ENCODE results near the gene PCDHB9. TPM values are rescaled to one million over a fixed set of nuclear protein-coding genes. Genes with fewer than 3 reads are reported as not detected.

Gene PCDHB9
- total and polyA plus RNA-seq, 2 of the 8 experiments (the other 6 are each of a cell fraction or from before 2014, with no cell fraction given), result 0.68 to 1.6 TPM

DNA sequence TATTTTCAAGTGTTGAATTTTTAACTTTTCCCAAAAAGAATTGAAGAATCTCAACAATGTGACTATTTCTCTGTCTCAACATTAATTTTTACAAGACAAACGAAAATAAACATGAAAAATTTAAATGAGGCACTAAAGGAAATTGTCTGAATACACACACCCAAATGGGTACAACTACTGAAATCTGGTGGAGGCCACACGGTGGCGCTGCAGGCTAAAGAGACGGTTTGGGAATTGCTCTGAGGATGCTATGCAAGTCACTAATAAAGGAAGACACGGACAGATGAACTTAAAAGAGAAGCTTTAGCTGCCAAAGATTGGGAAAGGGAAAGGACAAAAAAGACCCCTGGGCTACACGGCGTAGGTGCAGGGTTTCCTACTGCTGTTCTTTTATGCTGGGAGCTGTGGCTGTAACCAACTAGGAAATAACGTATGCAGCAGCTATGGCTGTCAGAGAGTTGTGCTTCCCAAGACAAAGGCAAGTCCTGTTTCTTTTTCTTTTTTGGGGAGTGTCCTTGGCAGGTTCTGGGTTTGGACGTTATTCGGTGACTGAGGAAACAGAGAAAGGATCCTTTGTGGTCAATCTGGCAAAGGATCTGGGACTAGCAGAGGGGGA is 5.3 kb downstream of the PCDHB9 start, which contains the start of gene PCDHB10:
Gene PCDHB10, plus strand, starts transcription at position 244 of the 616 bp plus-strand sequence. Its CDS starts 200 bp downstream, at position 444.
- Histone ChIP-seq H3K23ac (ENCODE audit: insufficient read length) (no peak within 1 kb of the TSS), H3K27me3 (replicated peaks in 1 of 4; ENCODE audit: control insufficient read depth in 3 of 4, extremely low read depth in 1 of 4, insufficient read depth in 3 of 4, low read length in 3 of 4) (no peaks in the 10 kb centered on the region), H4K5ac (ENCODE audit: insufficient read length, low read depth, low read length) (no peak within 1 kb of the TSS), H4K91ac (replicated peaks; ENCODE audit: insufficient read length, low read length) (no peak within 1 kb of the TSS), H3K27ac (ENCODE audit: low read depth, low read length) (no peak within 1 kb of the TSS), H3K9me3 (ENCODE audit: insufficient read depth in 2 of 2, low read depth in 1 of 2, low read length in 1 of 2) (peaks cover 6 to 8% of the 10 kb centered on the region in 2 experiments; a peak in 2 of 4 replicates), H4K8ac (ENCODE audit: extremely low read depth, insufficient read depth, low read length) (no peak within 1 kb of the TSS), H2AK5ac (ENCODE audit: low read depth, low read length) (no peak within 1 kb of the TSS), H3K56ac (replicated peaks; ENCODE audit: insufficient read length, low read depth, low read length) (no peak within 1 kb of the TSS), H3K79me2 (ENCODE audit: control insufficient read depth in 1 of 2, insufficient read depth in 2 of 2, low read length in 2 of 2) (no peaks in the 10 kb centered on the region), H2AFZ (ENCODE audit: low read length) (peak within 1 kb of the TSS; percentile 99), H3K4ac (replicated peaks; ENCODE audit: insufficient read length, low read depth, low read length) (no peak within 1 kb of the TSS), H3K36me3 (ENCODE audit: control insufficient read depth in 2 of 4, insufficient read depth in 4 of 4, low read length in 3 of 4) (no peaks in the 10 kb centered on the region), H2BK12ac (ENCODE audit: low read depth, low read length) (0 out of 2 replicates have a peak within 1 kb of the TSS, but pooled peaks have one; percentile 43), H2BK20ac (ENCODE audit: low read length) (no peak within 1 kb of the TSS), H2BK5ac (ENCODE audit: low read depth, low read length) (no peak within 1 kb of the TSS), H4K20me1 (replicated peaks in 1 of 2; ENCODE audit: control insufficient read depth in 1 of 2, insufficient read depth in 2 of 2, low read length in 2 of 2) (no peaks in the 10 kb centered on the region), H3K18ac (ENCODE audit: extremely low read depth, low read length) (no peak within 1 kb of the TSS), H3K4me1 (replicated peaks in 1 of 4; ENCODE audit: control insufficient read depth in 3 of 4, insufficient read depth in 4 of 4, low read length in 3 of 4) (no peaks in the 10 kb centered on the region; a peak in 1 of 7 replicates), H3K4me3 (ENCODE audit: extremely low read depth in 1 of 4, insufficient read depth in 2 of 4, low read depth in 3 of 4, low read length in 4 of 4) (peak within 1 kb of the TSS; percentile 14 to 46 (median 35); a peak in 6 of 8 replicates), H2BK15ac (ENCODE audit: low read length) (no peak within 1 kb of the TSS), H3K23me2 (ENCODE audit: low read depth, low read length) (no peaks in the 10 kb centered on the region; the same call in 1 of the 2 replicates), H3K14ac (ENCODE audit: insufficient read length) (no peak within 1 kb of the TSS), H2BK120ac (replicated peaks; ENCODE audit: low read depth, low read length) (no peak within 1 kb of the TSS), H3K9ac (replicated peaks in 1 of 4; ENCODE audit: extremely low read depth in 1 of 4, low read depth in 3 of 4, low read length in 3 of 4) (no peak within 1 kb of the TSS), H3K4me2 (ENCODE audit: insufficient read depth in 1 of 2, low read depth in 2 of 2, low read length in 2 of 2) (peak within 1 kb of the TSS; percentile 36 to 54), H3K79me1 (ENCODE audit: low read depth, low read length) (no peaks in the 10 kb centered on the region)
- WGBS, 2 experiments (ENCODE audit: extremely low coverage in 1 of 2, insufficient coverage in 1 of 2, insufficient read length in 1 of 2, insufficient replicate concordance in 2 of 2, low coverage in 1 of 2, low lambda C conversion rate in 2 of 2, missing lambda C conversion rate in 1 of 2), result 24% methylated on average over 10 of the region's 10 CpGs; no CpG with 5 or more reads in 1 of the 2 experiments
- TF ChIP-seq SP2 (IDR thresholded peaks at IDR 0.05; ENCODE audit: low read length), result no peak
- TF ChIP-seq, protein P1, sequence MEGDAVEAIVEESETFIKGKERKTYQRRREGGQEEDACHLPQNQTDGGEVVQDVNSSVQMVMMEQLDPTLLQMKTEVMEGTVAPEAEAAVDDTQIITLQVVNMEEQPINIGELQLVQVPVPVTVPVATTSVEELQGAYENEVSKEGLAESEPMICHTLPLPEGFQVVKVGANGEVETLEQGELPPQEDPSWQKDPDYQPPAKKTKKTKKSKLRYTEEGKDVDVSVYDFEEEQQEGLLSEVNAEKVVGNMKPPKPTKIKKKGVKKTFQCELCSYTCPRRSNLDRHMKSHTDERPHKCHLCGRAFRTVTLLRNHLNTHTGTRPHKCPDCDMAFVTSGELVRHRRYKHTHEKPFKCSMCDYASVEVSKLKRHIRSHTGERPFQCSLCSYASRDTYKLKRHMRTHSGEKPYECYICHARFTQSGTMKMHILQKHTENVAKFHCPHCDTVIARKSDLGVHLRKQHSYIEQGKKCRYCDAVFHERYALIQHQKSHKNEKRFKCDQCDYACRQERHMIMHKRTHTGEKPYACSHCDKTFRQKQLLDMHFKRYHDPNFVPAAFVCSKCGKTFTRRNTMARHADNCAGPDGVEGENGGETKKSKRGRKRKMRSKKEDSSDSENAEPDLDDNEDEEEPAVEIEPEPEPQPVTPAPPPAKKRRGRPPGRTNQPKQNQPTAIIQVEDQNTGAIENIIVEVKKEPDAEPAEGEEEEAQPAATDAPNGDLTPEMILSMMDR (IDR thresholded peaks at IDR 0.05; ENCODE audit: control extremely low read depth in 1 of 3, insufficient read depth in 1 of 3, low read depth in 1 of 3, low read length in 3 of 3), result peak; percentile 72 to 83 (median 83)
- TF ChIP-seq CREB1 (IDR thresholded peaks at IDR 0.05), result no peak
- no peak for TF ChIP-seq JUN (IDR thresholded peaks at IDR 0.05; ENCODE audit: low read depth, low read length)
- no peak for TF ChIP-seq HDAC6 (IDR thresholded peaks at IDR 0.05; ENCODE audit: low read depth, low read length)
- peak; percentile 82 to 84 for TF ChIP-seq RAD21 (IDR thresholded peaks at IDR 0.05 in 1 of 2, conservative IDR thresholded peaks at IDR 0.05 in 1 of 2; ENCODE audit: low read depth in 2 of 2, low read length in 2 of 2)
- CTCF ChIA-PET (ENCODE audit: partially characterized antibody), result interaction anchor here (0.6 to 3.9 kb wide), 73 partner anchors 7 to 406 kb away, joined by 3 to 44 read pairs (median 4); partner anchors contain the start of genes PCDHA1, PCDHA2, PCDHB11 and PCDHB12
- DNase-seq (ENCODE audit: low read depth in 1 of 2, low spot score in 2 of 2) (peak in 1 of 2 experiments; percentile 92), FAIRE-seq (peak; percentile 94)
- POLR2A ChIA-PET (ENCODE audit: partially characterized antibody), result interaction anchor here (1.2 to 1.8 kb wide), 3 partner anchors 10 to 98 kb away, joined by 3 to 6 read pairs (median 5); partner anchors contain the start of genes PCDHB16, PCDHB2 and PCDHB5
